Right lobe of liver (tissue), 4 donors: ENCODE data around the gene EIF2B5.

Experiments
- CTCF ChIP-seq, 4 donors: fragments of 200-600 bp in 3 of 4; fragments of 450-650 bp in 1 of 4; IDR thresholded peaks; one replicate each; pipeline versions ENCODE4 v1.5.1 to v1.8.0; 2016 to 2022; ENCODE audit warnings: antibody characterized with exemption in 4 of 4, mild to moderate bottlenecking in 2 of 4
- POLR2A ChIP-seq: fragments of 450-650 bp; IDR thresholded peaks from one replicate; pipeline ENCODE4 v1.6.1; 2017; ENCODE audit warnings: antibody characterized with exemption, mild to moderate bottlenecking
- donor health status: DM: no; HTN: no; CAD: no.
- donor health status: DM: no; HTN: no; CAD: no.
- donor health status: DM: no; HTN: yes; CAD: no.

- TF ChIP-seq CTCF (IDR thresholded peaks at IDR 0.05) (no peak), POLR2A (peak; percentile 77)
Measured at GRCh38 chr3:184174646-184175492, 39.7 kb downstream of the EIF2B5 start, which contains the start of gene AP2M1.
